ENCODE results near the gene PSMB5. TPM values are rescaled to one million over a fixed set of nuclear protein-coding genes. Genes with fewer than 3 reads are reported as not detected.

PSMB5 gene
- total and polyA plus RNA-seq, 9 of the 15 experiments (the other 6 are each of a cell fraction or from before 2014, with no cell fraction given), result 198 to 1,870 (median 269) TPM

GRCh38 chr14:23043754-23044153 lies 9.1 kb upstream of the PSMB5 start (continued):
- TF ChIP-seq, protein P1, sequence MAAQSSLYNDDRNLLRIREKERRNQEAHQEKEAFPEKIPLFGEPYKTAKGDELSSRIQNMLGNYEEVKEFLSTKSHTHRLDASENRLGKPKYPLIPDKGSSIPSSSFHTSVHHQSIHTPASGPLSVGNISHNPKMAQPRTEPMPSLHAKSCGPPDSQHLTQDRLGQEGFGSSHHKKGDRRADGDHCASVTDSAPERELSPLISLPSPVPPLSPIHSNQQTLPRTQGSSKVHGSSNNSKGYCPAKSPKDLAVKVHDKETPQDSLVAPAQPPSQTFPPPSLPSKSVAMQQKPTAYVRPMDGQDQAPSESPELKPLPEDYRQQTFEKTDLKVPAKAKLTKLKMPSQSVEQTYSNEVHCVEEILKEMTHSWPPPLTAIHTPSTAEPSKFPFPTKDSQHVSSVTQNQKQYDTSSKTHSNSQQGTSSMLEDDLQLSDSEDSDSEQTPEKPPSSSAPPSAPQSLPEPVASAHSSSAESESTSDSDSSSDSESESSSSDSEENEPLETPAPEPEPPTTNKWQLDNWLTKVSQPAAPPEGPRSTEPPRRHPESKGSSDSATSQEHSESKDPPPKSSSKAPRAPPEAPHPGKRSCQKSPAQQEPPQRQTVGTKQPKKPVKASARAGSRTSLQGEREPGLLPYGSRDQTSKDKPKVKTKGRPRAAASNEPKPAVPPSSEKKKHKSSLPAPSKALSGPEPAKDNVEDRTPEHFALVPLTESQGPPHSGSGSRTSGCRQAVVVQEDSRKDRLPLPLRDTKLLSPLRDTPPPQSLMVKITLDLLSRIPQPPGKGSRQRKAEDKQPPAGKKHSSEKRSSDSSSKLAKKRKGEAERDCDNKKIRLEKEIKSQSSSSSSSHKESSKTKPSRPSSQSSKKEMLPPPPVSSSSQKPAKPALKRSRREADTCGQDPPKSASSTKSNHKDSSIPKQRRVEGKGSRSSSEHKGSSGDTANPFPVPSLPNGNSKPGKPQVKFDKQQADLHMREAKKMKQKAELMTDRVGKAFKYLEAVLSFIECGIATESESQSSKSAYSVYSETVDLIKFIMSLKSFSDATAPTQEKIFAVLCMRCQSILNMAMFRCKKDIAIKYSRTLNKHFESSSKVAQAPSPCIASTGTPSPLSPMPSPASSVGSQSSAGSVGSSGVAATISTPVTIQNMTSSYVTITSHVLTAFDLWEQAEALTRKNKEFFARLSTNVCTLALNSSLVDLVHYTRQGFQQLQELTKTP (IDR thresholded peaks at IDR 0.05; ENCODE audit: low read depth in 1 of 2, partially characterized antibody in 2 of 2), result no peak
- TF ChIP-seq ZNF197 (CRISPR knock-in tag; IDR thresholded peaks at IDR 0.05; ENCODE audit: low read depth) (no peak), ZNF282 (CRISPR knock-in tag; IDR thresholded peaks at IDR 0.05) (no peak)

DNA sequence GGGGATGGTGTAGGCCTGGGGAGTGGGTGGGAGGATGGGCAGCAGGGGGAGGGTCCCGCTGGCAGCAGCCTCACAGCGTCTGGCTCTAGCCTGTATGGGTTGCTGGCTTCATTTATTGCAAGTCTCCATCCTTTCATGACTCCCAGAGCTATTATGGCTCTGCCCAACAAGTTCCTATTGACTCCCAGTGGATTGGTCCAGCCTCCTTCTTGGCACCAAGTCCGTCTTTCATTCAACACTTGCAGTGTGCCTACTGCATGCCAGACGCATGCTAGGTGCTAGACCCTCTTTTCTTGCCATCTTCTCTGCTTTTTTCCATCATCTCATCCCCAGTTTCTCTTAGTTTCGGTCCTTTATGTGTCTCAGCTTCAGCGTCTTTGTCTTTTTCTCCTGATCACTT lies 8.4 kb upstream of the PSMB5 start:
- ATAC-seq (no peak), FAIRE-seq (no peak), DNase-seq (ENCODE audit: extremely low read depth in 1 of 4, low spot score in 3 of 4) (no peak)
- Histone ChIP-seq H3K4me3 (no peak overlapping the region), H2AFZ (ENCODE audit: low read depth, low read length) (no peak overlapping the region), H3K4me2 (ENCODE audit: insufficient read depth, low read length) (no peak overlapping the region), H3K79me2 (ENCODE audit: control insufficient read depth, insufficient read depth, low read length) (no peaks in the 10 kb centered on the region), H3K9me3 (replicated peaks; ENCODE audit: control insufficient read depth, insufficient read depth, low read depth, low read length) (no peaks in the 10 kb centered on the region), H3K4me1 (replicated peaks in 1 of 2; ENCODE audit: control insufficient read depth in 2 of 2, insufficient read depth in 2 of 2, low read length in 2 of 2) (peaks cover 15 to 35% of the 10 kb centered on the region in 2 experiments), H3K36me3 (ENCODE audit: control insufficient read depth, insufficient read depth, low read length) (no peaks in the 10 kb centered on the region), H4K20me1 (replicated peaks; ENCODE audit: control insufficient read depth, insufficient read depth, low read length) (no peaks in the 10 kb centered on the region), H3K27ac (ENCODE audit: extremely low read depth, low read depth, low read length) (no peak overlapping the region), H3K9ac (ENCODE audit: insufficient read depth in 1 of 2, low read depth in 2 of 2, low read length in 2 of 2) (0 out of 4 replicates have a peak overlapping the region, but pooled peaks of 1 of the 2 experiments have one; percentile 21), H3K9me1 (ENCODE audit: control insufficient read depth, insufficient read depth, low read length) (no peaks in the 10 kb centered on the region), H3K27me3 (ENCODE audit: control insufficient read depth in 2 of 2, insufficient read depth in 2 of 2, low read length in 2 of 2) (no peaks in the 10 kb centered on the region)
- TF ChIP-seq SMARCB1 (IDR thresholded peaks at IDR 0.05; ENCODE audit: insufficient read length, low read depth), result no peak
- TF ChIP-seq RUNX1 (IDR thresholded peaks at IDR 0.05; ENCODE audit: low read depth), result no peak
- no peak for TF ChIP-seq NFYB (IDR thresholded peaks at IDR 0.05; ENCODE audit: extremely low read depth, insufficient read length)
- WGBS (ENCODE audit: insufficient coverage, low coverage, missing lambda C conversion rate), result 37% methylated on average over 6 of the region's 6 CpGs
- no TSS peak for BruUV-seq (replicated peaks)
- intact Hi-C loops (cut with micrococcal nuclease) (no loop called here), in situ Hi-C loops (cut with MboI) (no loop called here)
- ChIA-PET POLR2A (interaction anchor here (0.7 to 1.0 kb wide), 2 partner anchors 10 to 37 kb away, joined by 3 read pairs; no protein-coding TSS in a partner anchor), CTCF (ENCODE audit: low intra/inter-chr PET ratio) (no interaction called here)
